ENCODE measurements around the gene CASZ1.
A peak's percentile ranks its signal among the peaks of the same experiment; 100 is the strongest.

Gene CASZ1

GRCh38 chr1:10754568-10755329 is 41.7 kb downstream of the CASZ1 start:
- no peak for DNase-seq

- DNase-seq: no peak
Measured at GRCh38 chr1:10753299-10753698, 43.1 kb downstream of the CASZ1 start.

- no peak for DNase-seq
Measured at GRCh38 chr1:10751561-10752085, 44.8 kb downstream of the CASZ1 start.

GRCh38 chr1:10751160-10751559 is 45.3 kb downstream of the CASZ1 start:
- DNase-seq: no peak

- no peak for DNase-seq
Measured at GRCh38 chr1:10745886-10746455, 50.5 kb downstream of the CASZ1 start.

GRCh38 chr1:10745383-10745782 is 51.1 kb downstream of the CASZ1 start:
- no peak for DNase-seq

- DNase-seq: no peak
Measured at GRCh38 chr1:10744654-10745238, 51.7 kb downstream of the CASZ1 start.

GRCh38 chr1:10744029-10744428 is 52.4 kb downstream of the CASZ1 start:
- no peak for DNase-seq

GRCh38 chr1:10741696-10742095 is 54.8 kb downstream of the CASZ1 start:
- DNase-seq: no peak

- no peak for DNase-seq
Measured at GRCh38 chr1:10740123-10740522, 56.3 kb downstream of the CASZ1 start.

- DNase-seq: no peak
Measured at GRCh38 chr1:10739589-10739988, 56.9 kb downstream of the CASZ1 start.

- no peak for DNase-seq
Measured at GRCh38 chr1:10738061-10739058, 58.1 kb downstream of the CASZ1 start.

- no peak for DNase-seq
Measured at GRCh38 chr1:10737651-10738050, 58.8 kb downstream of the CASZ1 start.

GRCh38 chr1:10736634-10737586 is 59.5 kb downstream of the CASZ1 start:
- no peak for DNase-seq

- DNase-seq: peak in 1 of 56 donors; percentile 32
Measured at GRCh38 chr1:10735563-10736305, 60.7 kb downstream of the CASZ1 start.

GRCh38 chr1:10734962-10735544 is 61.4 kb downstream of the CASZ1 start:
- DNase-seq: peak in 24 of 56 donors; percentile 10 to 66 (median 28)

- DNase-seq: no peak
Measured at GRCh38 chr1:10734375-10734774, 62.1 kb downstream of the CASZ1 start.

GRCh38 chr1:10733474-10734366 is 62.7 kb downstream of the CASZ1 start:
- no peak for DNase-seq
